Right atrium auricular region (tissue), 2 donors: ENCODE results near the gene ANXA8L1. TPM values are rescaled to one million over a fixed set of nuclear protein-coding genes. Genes with fewer than 3 reads are reported as not detected.
"Not testable (repeated sequence)": the region's sequence is repeated elsewhere in the genome, so short reads cannot be mapped to it uniquely, and the experiment has no call there.

Source experiments
- DNase-seq: peaks from one replicate; pipeline ENCODE4 v3.0.0-alpha.2; 2019; ENCODE audit warnings: low spot score
- H3K27ac ChIP-seq, 2 donors: fragments of 200-600 bp; sonication (generic); 1 replicate in 1 of 2; 2 replicates in 1 of 2; pipeline ENCODE4 v1.5.1; 2016 to 2019
- H3K27me3 ChIP-seq, 2 donors: fragments of 200-600 bp; sonication (generic); one replicate each; pipeline versions ENCODE4 v1.5.1 to v1.6.0; 2017 to 2019
- H3K36me3 ChIP-seq: fragments of 200-600 bp; sonication (generic); one replicate; pipeline ENCODE4 v1.5.1; 2016
- H3K4me1 ChIP-seq, 2 donors: fragments of 200-600 bp; sonication (generic); one replicate each; pipeline versions ENCODE4 v1.5.1 to v1.6.0; 2017 to 2019
- H3K4me3 ChIP-seq, 2 donors: fragments of 200-600 bp; sonication (generic); 1 replicate in 1 of 2; 2 replicates in 1 of 2; pipeline ENCODE4 v1.5.1; 2017 to 2019; ENCODE audit warnings: mild to moderate bottlenecking in 1 of 2, moderate library complexity in 1 of 2
- H3K9me3 ChIP-seq, 2 donors: fragments of 200-600 bp; sonication (generic); one replicate each; pipeline ENCODE4 v1.5.1; 2019
- CTCF ChIP-seq, 2 donors: fragments of 200-600 bp; sonication (generic); IDR thresholded peaks; one replicate each; pipeline ENCODE4 v1.5.1; 2019; ENCODE audit warnings: antibody characterized with exemption in 2 of 2
- total RNA-seq, 2 donors: library from RNA; depleted of rRNA; stranded (reverse); fragments of >200 nt; gene quantifications; one replicate each; pipeline ENCODE4 v1.1.0, GENCODE V29; 2016

Gene ANXA8L1
- 10 to 100 TPM; 12.5 to 44.2 TPM for total RNA-seq

DNA sequence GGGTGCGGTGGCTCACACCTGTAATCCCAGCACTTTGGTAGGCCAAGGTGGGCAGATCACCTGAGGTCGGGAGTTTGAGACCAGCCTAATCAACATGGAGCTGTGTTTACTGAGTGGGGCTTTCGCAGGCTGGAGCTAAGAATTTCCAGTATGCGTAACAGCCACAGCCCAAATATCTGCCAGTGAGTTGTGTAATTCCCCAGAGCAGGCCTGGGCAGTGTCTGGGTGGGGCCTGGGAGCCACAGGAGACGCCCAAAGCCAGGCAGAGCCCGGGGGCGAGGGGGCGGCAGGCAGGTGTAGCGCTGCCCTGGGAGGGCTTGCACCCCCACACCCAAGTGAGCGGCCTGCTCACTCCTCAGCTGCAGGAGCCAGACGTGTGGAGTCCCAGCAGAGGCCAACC, at the start of gene ANXA8L1:
TSS of gene ANXA8L1 (plus strand) at position 371 of the 400 bp plus-strand sequence. CDS start 76 bp downstream, outside the sequence.
- not testable (repeated sequence) for DNase-seq, H3K9me3 ChIP-seq, H3K4me1 ChIP-seq, H3K36me3 ChIP-seq, H3K4me3 ChIP-seq, H3K27ac ChIP-seq, H3K27me3 ChIP-seq

DNA sequence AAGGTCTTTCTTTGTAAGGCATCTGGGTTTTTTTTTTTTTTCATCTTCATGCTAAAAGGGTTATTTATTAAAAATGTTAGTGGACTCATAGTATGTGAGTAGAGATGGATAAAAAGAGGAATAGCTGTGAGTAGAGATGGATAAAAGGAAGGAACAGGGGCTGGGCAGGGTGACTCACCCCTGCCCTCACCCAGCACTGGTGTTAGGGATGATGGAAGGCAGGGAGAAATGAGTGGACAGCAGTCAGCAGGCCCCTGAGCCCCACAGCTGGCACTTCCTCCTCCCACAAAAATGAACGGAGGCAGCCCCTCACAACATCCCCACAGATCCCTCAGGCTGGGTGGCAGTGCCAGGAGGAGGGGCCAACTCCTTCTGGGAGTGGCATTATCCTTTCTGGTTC, 49.5 kb upstream of the ANXA8L1 start:
- no peak for DNase-seq
- TF ChIP-seq CTCF (IDR thresholded peaks at IDR 0.05), result no peak
- Histone ChIP-seq H3K9me3 (no peaks in the 10 kb centered on the region), H3K27me3 (no peaks in the 10 kb centered on the region), H3K27ac (no peak overlapping the region), H3K4me1 (no peaks in the 10 kb centered on the region), H3K4me3 (no peak overlapping the region), H3K36me3 (no peaks in the 10 kb centered on the region)

DNA sequence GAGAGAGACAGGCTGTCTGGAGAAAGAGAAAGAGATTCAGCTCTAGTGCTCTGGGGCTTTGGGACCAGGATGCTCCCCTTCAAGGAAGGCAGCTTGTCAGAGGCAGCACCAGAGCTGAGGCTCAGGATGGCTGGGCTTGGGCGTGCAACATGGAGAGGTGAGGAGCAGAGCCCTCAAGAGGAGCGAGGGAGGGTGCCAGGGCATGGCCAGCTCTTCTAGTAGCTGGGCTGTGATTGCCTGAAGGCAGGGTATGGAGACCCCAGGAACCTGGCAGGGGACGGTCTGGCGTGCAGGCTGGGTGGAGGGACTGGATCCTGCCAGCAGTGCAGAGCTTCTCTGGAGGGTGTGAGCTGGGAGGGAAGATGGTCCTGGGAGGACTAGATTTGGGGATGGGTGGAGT, 48.6 kb upstream of the ANXA8L1 start:
- TF ChIP-seq CTCF (IDR thresholded peaks at IDR 0.05), result no peak
- H3K27me3 ChIP-seq, result no peaks in the 10 kb centered on the region
- no peaks in the 10 kb centered on the region for H3K4me1 ChIP-seq
- no peak for DNase-seq
- no peaks in the 10 kb centered on the region for H3K36me3 ChIP-seq
- H3K4me3 ChIP-seq, result no peak overlapping the region
- no peaks in the 10 kb centered on the region for H3K9me3 ChIP-seq
- H3K27ac ChIP-seq, result no peak overlapping the region

DNA sequence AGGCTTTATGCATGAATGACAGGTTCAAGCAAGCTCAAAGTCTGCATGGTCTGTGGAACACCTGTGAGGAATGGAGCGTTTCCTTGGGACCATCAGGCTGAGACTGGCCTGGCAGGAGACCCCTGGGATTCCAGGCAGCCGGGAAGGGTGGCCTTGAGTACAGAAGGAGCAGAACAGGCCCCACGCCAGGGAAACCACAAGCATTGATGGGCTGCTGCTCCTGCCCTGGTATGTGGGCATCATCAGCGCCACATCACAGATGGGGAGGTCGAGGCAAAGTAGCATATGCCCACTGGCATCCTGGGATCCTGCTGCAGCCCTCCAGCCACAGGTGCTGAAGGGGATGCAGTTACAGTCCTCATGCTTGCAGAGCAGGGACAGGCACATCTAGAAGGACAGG, 47.9 kb upstream of the ANXA8L1 start:
- Histone ChIP-seq H3K27me3 (no peaks in the 10 kb centered on the region), H3K4me3 (no peak overlapping the region), H3K27ac (no peak overlapping the region), H3K9me3 (no peaks in the 10 kb centered on the region), H3K36me3 (no peaks in the 10 kb centered on the region), H3K4me1 (no peaks in the 10 kb centered on the region)
- DNase-seq, result no peak
- TF ChIP-seq CTCF (IDR thresholded peaks at IDR 0.05), result no peak

DNA sequence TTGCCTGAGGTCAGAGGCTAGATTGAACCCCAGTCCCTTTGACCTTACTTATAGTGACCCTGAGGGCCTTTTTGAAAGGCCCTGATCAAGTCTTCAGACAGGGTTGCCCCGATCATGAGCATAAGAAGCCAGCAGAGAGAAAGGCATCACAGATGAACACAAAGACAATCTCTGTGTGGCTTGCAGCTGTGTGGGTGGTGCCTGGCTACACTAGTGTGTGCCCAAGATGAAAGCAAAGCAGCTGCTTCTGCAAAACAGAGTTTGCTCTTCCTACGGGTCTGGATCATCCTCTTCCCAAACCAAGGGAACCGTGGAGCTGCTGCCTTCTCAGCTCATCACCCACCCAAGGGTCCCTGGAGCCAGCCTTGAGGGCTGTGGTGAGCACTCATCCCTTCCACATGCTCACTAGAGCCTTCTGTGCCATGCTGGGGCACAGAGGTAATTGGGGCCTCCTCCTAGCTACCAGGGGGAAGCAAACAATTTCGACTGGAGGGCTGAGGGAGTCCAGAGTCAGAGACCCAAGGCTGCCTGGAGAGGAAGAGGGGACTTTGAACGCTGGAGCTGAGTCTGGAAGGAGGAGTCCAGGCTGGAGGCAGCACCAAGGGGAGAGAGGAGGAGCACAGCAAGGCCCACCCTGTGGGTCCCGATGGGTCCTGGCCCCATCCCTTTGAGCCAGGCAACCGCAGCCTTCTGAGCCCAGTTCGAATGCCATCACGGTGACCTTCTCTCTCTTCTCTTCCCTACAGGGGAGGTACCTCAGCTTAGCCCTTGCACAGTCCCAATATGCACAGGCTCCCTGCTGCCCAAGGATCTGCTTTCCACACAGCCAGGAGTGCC, 46.5 kb upstream of the ANXA8L1 start:
- no peak for TF ChIP-seq CTCF (IDR thresholded peaks at IDR 0.05)
- H3K27me3 ChIP-seq, result no peaks in the 10 kb centered on the region
- H3K4me1 ChIP-seq, result no peaks in the 10 kb centered on the region
- no peak for DNase-seq
- no peak overlapping the region for H3K27ac ChIP-seq
- H3K9me3 ChIP-seq, result no peaks in the 10 kb centered on the region
- no peak overlapping the region for H3K4me3 ChIP-seq
- H3K36me3 ChIP-seq, result no peaks in the 10 kb centered on the region

DNA sequence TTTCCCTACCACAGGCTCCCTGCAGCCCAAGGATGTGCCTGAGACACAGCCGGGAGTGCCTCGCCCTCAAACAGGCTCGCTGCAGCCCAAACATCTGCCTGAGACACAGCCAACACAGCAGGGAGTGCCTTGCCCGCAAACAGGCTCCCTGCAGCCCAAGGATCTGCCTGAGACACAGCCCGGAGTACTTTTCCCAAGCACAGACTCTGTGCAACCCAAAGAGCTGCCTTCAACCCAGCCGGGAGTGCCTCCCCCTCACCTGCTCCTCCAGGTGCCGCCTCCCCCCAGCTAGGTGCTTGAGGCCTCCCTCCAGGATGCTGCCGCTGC, 45.9 kb upstream of the ANXA8L1 start:
- Histone ChIP-seq H3K4me1 (no peaks in the 10 kb centered on the region), H3K27me3 (no peaks in the 10 kb centered on the region), H3K36me3 (no peaks in the 10 kb centered on the region), H3K27ac (no peak overlapping the region), H3K4me3 (no peak overlapping the region), H3K9me3 (no peaks in the 10 kb centered on the region)
- TF ChIP-seq CTCF (IDR thresholded peaks at IDR 0.05), result no peak
- no peak for DNase-seq
